HFFc6 (cell line): ENCODE measurements around the gene BYSL. TPM values are rescaled to one million over a fixed set of nuclear protein-coding genes. Genes with fewer than 3 reads are reported as not detected.

Experiments
- DNase-seq: peaks from one replicate; pipeline ENCODE4 v3.0.0-alpha.2; 2018
- H3K27ac Mint-ChIP-seq: 2 replicates; pipeline ENCODE4 v1.8.0; 2020; ENCODE audit warnings: mild to moderate bottlenecking, mixed read lengths
- H3K27me3 Mint-ChIP-seq: 2 replicates; pipeline ENCODE4 v1.8.0; 2021; ENCODE audit warnings: mild to moderate bottlenecking, moderate library complexity, mixed read lengths; ENCODE audit not compliant: insufficient read depth
- H3K36me3 Mint-ChIP-seq: 2 replicates; pipeline ENCODE4 v1.8.0; 2021; ENCODE audit warnings: low read depth, mixed read lengths
- H3K4me1 Mint-ChIP-seq: 2 replicates; pipeline ENCODE4 v1.8.0; 2020; ENCODE audit warnings: low read depth, mixed read lengths
- H3K4me3 Mint-ChIP-seq: 2 replicates; pipeline ENCODE4 v1.8.0; 2020; ENCODE audit warnings: mild to moderate bottlenecking, moderate library complexity, mixed read lengths
- H3K9me3 Mint-ChIP-seq: 2 replicates; pipeline ENCODE4 v1.8.0; 2020; ENCODE audit warnings: mild to moderate bottlenecking, mixed read lengths
- CTCF ChIP-seq: fragments of 200-600 bp; sonication (generic); IDR thresholded peaks from 2 replicates; pipeline ENCODE4 v1.5.0; 2021; ENCODE audit warnings: antibody characterized with exemption, mild to moderate bottlenecking
- total RNA-seq, 6 experiments: library from RNA; stranded (reverse); fragmentation: NEBNext Ultra II Directional; extraction: Animal tissue kit (Norgen Biotek cat#: 25700); gene quantifications; 2 replicates in 1 of 6; 3 replicates in 5 of 6; pipeline ENCODE4 v1.2.3, GENCODE V29; 2021

Gene BYSL
- total RNA-seq, 6 experiments from 2014 or later: 32.3 to 44.3 (median 33.5) TPM

GRCh38 chr6:41965429-41966213 is 44.3 kb downstream of the BYSL start:
- Mint-ChIP-seq H3K27ac (0 out of 2 replicates have a peak overlapping the region, but pooled peaks have one; percentile 44), H3K4me3 (no peak overlapping the region), H3K36me3 (no peaks in the 10 kb centered on the region), H3K27me3 (peaks cover 2% of the 10 kb centered on the region), H3K9me3 (no peaks in the 10 kb centered on the region), H3K4me1 (peaks cover 42% of the 10 kb centered on the region)
- TF ChIP-seq CTCF: no peak
- no peak for DNase-seq

- no peak for DNase-seq
- Mint-ChIP-seq H3K9me3 (no peaks in the 10 kb centered on the region), H3K4me3 (no peak overlapping the region), H3K27me3 (peaks cover 2% of the 10 kb centered on the region), H3K27ac (0 out of 2 replicates have a peak overlapping the region, but pooled peaks have one; percentile 22), H3K4me1 (peaks cover 45% of the 10 kb centered on the region), H3K36me3 (no peaks in the 10 kb centered on the region)
- TF ChIP-seq CTCF: no peak
These were observed 45.1 kb downstream of the BYSL start for GRCh38 chr6:41966214-41966920.

DNA sequence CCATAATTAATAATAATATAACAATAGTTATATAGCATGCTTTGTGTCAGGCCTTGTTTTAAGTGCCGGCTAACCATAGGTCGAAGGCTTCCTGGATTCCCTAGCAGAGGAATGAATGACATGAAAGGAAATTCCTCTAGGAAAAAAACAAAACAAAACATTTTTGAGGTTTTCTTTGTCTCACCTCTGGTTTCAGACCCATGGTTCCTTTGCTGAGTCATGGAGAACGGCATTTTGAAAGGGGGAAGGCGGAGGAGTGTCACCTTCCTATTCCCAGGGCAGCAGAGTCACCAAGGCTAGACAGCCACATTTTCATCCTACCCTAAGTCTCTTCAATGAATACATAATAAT is 45.6 kb downstream of the BYSL start:
- Mint-ChIP-seq H3K27ac (peak overlapping the region; percentile 52), H3K4me1 (peaks cover 40% of the 10 kb centered on the region), H3K9me3 (no peaks in the 10 kb centered on the region), H3K36me3 (no peaks in the 10 kb centered on the region), H3K4me3 (peak overlapping the region; percentile 27), H3K27me3 (no peaks in the 10 kb centered on the region; the same call in none of the 2 replicates)
- DNase-seq: peak; percentile 62
- no peak for TF ChIP-seq CTCF

GRCh38 chr6:41967312-41968287 is 46.3 kb downstream of the BYSL start:
- Mint-ChIP-seq H3K27me3 (no peaks in the 10 kb centered on the region; the same call in none of the 2 replicates), H3K4me1 (peaks cover 39% of the 10 kb centered on the region), H3K9me3 (no peaks in the 10 kb centered on the region), H3K27ac (peak overlapping the region; percentile 52), H3K36me3 (no peaks in the 10 kb centered on the region), H3K4me3 (peak overlapping the region; percentile 27)
- peak; percentile 47 for DNase-seq
- no peak for TF ChIP-seq CTCF

DNA sequence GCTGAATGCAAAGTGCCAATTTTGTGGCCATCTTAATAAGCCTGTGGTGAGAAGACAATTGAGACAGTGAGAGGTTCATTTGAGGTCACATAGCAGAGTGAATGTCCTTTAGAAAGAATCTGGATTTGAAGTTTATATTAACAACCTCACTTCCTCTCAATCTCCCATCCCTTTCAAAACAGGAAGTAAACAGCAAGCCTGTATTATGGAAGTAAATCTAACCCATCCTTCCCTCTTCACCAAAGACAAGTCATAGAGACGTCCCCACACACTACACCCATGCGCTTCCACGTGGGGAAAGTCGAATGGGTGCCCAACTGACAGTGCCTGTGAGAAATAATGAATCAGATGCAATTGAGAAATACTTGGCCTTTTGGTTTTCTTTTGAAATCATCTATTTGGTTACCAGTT is 49.1 kb downstream of the BYSL start:
- Mint-ChIP-seq H3K4me3 (peak overlapping the region; percentile 3; the same call in 1 of the 2 replicates), H3K27me3 (no peaks in the 10 kb centered on the region; the same call in 1 of the 2 replicates), H3K36me3 (no peaks in the 10 kb centered on the region), H3K4me1 (peaks cover 43% of the 10 kb centered on the region), H3K27ac (peak overlapping the region; percentile 65), H3K9me3 (no peaks in the 10 kb centered on the region)
- no peak for TF ChIP-seq CTCF
- peak; percentile 48 for DNase-seq
